HG03060 (cell line): ENCODE results near the gene HIC1.

ENCODE experiments used
- ATAC-seq: cut with Tn5 transposase; IDR thresholded peaks from one replicate; pipeline ENCODE4 v1.9.1; 2021; ENCODE audit warnings: low read depth, moderate number of reproducible peaks; ENCODE audit not compliant: unreplicated experiment

HIC1 gene

GRCh38 chr17:2059547-2060384, 4.9 kb downstream of the HIC1 start:
- no peak for ATAC-seq

GRCh38 chr17:2060385-2060658, 5.4 kb downstream of the HIC1 start:
- no peak for ATAC-seq

GRCh38 chr17:2060681-2061440, 6.0 kb downstream of the HIC1 start:
- no peak for ATAC-seq

- ATAC-seq, result no peak
These were observed 6.6 kb downstream of the HIC1 start for GRCh38 chr17:2061441-2061958.

- ATAC-seq, result no peak
These were observed 7.8 kb downstream of the HIC1 start for GRCh38 chr17:2062571-2063183.

- no peak for ATAC-seq
These were observed 8.6 kb downstream of the HIC1 start for GRCh38 chr17:2063261-2064146.

- ATAC-seq, result no peak
These were observed 9.2 kb downstream of the HIC1 start for GRCh38 chr17:2064147-2064489.

GRCh38 chr17:2064520-2064971, 9.6 kb downstream of the HIC1 start:
- no peak for ATAC-seq

- no peak for ATAC-seq
These were observed 10.3 kb downstream of the HIC1 start for GRCh38 chr17:2064980-2065785.

GRCh38 chr17:2065949-2066400, 11.1 kb downstream of the HIC1 start:
- ATAC-seq, result no peak

GRCh38 chr17:2067048-2067561, 12.2 kb downstream of the HIC1 start:
- ATAC-seq, result no peak

GRCh38 chr17:2067608-2068024, 12.7 kb downstream of the HIC1 start:
- no peak for ATAC-seq

GRCh38 chr17:2068031-2068518, 13.2 kb downstream of the HIC1 start:
- ATAC-seq, result no peak

- ATAC-seq, result no peak
These were observed 13.7 kb downstream of the HIC1 start for GRCh38 chr17:2068519-2069051.

- ATAC-seq, result peak; percentile 83
These were observed 15.5 kb downstream of the HIC1 start for GRCh38 chr17:2070241-2071023.

- ATAC-seq, result no peak
These were observed 16.1 kb downstream of the HIC1 start for GRCh38 chr17:2071024-2071385.

- no peak for ATAC-seq
These were observed 16.8 kb downstream of the HIC1 start for GRCh38 chr17:2071455-2072281.
